T-helper 1 cell (primary cell): ENCODE results near the gene POLR3H.

Experiments used
- DNase-seq, 5 donors: peaks; one replicate each; pipeline ENCODE4 v3.0.0-alpha.2; 2012 to 2020

The POLR3H gene

DNA sequence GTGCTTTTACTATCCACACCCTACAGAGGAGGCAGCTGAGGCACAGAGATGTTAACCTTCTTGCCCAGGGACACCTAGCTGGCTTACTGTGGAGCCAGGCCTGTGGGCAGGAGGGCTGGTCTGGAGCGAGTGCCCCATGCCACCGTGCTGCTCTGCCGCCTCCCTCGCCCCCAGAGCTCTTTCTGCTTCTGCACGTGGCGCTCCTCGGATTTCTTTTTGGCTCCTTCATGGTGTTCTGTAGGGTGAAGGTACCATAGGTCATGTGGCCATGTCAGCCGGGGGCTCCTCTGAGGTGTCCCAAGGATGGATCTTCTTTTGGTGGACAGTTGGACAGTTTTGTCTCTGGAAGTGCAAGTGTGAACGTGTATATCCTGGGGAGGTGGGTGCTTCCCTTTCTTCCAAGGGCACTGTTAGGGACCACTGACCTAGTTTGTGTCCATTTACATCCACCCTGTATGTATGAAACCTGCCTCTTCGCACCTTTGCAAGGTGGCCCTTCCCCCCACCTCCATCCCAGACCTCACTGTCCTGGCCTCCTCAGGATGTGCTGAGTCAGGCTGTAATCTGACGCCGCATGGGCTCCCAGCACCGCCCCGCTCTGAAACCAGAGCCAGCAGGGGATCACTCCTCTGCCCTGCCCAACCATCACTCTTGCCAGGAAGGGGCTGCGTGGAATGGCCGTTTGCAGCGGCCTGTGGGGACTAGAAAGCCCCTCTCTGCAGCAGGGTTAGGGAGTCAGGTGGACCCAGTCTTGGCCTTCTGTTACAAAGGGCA lies 31.7 kb downstream of the POLR3H start:
- no peak for DNase-seq

DNA sequence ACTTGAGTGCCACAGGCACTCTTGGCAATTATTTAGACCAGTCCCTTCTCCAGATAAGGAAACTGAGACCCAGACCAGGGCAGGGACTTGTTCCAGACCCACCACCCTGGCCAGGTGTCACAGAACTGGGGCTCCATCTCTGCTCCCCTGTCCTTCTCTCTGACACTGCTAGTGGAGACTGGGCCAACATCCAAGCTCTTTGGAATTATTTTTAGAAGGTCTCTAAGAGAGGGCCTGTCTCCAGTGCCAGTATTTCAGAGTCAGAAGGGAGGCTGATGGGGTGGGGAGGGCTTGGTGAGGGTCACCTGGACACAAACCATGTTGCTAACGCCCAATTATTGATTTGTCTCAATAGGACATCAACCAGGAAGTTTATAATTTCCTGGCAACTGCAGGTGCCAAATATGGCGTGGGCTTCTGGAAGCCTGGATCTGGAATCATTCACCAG lies 32.7 kb downstream of the POLR3H start:
- no peak for DNase-seq

DNA sequence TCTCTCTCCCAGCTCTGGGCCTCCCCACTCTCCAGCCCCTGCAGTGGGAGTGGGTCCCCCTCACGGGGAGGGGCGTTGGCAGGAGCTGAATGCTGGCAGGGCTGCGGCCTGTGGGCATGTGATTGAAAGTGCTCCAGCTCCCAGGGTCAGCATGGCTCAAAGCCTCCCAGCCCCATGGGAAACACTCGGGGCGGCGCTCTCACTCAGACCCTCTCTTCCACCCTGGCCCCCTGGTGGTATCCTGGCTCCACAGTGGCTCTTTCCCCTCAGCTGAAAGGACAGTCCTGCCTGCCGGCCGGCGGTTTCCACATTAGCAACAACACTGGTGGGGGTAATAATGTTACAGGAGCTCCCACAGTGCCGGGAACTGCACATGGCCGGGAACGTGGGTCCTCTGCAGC lies 35.5 kb downstream of the POLR3H start:
- DNase-seq: no peak

DNA sequence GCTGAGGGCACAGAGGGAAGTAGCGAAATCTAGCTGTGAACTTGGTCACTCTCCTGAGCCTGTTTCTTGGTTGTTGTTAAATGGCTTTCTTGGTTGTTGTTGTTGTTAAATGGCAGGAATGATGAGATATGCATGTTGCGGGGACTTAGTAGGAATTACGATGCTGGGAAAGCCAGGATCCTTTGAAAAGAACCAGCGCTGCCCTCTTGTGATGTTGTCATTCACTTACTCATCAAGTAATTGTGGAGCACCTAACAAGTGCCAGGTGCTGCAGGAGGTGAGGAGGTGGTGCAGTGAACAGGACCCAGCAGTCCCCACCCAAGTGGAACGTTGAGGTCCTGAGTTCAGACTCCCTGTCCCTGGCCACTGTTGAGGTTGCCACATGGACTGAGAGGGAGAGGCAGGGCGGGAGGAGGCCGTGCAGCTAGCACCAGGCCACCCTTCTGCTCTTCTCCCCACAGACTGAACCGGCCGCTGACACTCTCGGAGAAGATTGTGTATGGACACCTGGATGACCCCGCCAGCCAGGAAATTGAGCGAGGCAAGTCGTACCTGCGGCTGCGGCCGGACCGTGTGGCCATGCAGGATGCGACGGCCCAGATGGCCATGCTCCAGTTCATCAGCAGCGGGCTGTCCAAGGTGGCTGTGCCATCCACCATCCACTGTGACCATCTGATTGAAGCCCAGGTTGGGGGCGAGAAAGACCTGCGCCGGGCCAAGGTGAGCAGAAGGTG lies 36.8 kb downstream of the POLR3H start:
- DNase-seq: no peak

DNA sequence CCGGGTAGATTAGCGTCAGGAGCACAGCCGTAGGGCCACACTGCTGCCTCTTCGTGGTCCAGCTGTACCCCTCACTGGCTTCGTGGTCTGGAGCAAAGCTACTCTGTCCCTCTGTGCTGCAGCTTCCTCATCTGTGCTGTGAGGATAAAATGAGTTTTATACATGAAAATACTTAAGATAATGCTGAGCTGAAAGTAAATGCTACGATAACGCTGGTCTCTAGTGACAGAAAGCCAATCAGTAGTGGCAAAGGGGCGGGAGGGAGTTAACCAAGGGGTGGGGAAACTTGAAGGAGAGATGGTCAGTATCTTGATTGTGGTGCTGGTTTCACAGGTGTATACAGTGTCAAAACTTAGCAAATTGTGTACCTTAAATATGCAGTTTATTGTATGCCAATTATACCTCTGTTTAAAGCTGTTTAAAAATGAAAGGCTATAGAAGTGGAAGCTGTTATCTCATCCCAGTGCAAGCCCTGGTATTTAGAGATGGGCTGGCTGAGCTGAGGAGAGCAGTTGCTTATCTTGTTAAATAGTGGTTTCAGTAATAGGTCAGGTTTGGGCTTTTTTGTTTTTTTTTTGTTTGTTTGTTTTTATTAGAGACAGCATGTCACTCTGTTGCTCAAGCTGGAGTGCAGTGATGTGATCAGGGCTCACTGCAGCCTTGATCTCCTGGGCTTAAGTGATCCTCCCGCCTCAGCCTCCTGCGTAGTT lies 38.6 kb downstream of the POLR3H start:
- DNase-seq: no peak

DNA sequence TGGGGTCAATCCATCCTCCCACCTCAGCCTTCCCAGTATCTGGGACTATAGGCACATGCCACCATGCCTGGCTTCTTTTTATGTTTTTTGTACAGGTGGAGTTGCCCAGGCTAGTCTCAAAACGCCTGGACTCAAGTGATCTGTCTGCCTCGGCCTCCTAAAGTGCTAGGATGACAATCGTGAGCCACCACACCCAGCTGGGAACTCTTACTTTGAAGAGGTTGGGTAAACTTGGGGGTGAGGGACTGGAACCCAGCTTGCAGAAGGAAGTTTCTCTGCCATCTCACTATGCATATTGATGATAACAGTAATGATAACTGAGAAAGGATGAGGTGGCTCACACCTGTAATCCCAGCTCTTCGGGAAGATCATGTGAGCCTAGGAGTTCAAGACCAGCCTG lies 39.5 kb downstream of the POLR3H start:
- no peak for DNase-seq

DNA sequence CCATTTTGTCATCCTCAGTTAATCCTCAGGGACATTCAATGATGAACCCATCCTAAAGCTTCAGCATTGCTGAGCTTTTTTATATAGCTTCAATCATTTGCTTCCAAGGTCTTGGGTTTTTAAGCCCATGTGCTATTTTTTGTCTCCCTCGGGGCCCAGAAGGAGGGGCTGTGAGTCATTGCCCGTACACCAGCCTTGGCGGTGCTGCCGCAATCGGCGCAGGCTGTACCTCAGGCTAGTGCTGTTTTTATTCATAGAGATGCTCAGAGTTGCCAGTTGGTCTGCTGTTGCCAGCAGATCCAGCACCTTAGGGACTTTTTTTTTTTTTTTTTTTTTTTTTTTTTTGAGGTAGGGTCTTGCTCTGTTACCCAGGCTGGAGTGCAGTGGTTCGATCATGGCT lies 39.9 kb downstream of the POLR3H start:
- no peak for DNase-seq

DNA sequence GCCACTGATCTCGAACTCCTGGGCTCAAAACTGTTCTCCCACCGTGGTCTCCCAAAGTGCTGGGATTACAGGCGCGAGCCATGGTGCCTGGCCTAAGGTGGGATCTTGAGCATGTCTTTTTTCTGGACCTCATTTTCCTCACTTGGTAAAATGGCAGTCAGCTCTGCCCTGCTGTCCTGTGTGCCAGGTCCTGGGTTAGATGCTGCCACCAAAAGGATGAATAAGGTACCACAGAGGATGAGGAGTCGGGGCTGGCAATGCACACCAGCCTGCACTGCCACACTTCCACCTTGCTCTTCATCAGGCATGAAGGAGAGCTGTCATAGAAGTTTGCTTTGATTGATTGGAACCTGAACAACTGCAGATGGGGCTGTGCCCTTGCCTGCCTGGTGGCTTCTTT lies 43.1 kb downstream of the POLR3H start:
- peak in 1 of 5 donors; percentile 21 for DNase-seq

DNA sequence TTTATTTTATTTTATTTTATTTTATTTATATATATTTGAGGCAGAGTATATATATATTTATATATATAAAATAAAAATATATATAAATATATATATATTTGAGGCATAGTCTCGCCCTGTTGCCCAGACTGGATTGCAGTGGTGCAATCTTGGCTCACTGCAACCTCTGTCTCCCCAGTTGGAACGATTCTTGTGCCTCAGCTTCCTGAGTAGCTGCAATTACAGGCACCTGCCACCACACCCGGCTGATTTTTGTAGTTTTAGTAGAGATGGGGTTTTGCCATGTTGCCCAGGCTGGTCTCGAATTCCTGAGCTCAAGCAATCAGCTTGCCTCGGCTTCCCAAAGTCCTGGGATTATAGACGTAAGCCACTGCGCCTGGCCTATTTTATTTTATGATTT lies 44.0 kb downstream of the POLR3H start:
- no peak for DNase-seq

DNA sequence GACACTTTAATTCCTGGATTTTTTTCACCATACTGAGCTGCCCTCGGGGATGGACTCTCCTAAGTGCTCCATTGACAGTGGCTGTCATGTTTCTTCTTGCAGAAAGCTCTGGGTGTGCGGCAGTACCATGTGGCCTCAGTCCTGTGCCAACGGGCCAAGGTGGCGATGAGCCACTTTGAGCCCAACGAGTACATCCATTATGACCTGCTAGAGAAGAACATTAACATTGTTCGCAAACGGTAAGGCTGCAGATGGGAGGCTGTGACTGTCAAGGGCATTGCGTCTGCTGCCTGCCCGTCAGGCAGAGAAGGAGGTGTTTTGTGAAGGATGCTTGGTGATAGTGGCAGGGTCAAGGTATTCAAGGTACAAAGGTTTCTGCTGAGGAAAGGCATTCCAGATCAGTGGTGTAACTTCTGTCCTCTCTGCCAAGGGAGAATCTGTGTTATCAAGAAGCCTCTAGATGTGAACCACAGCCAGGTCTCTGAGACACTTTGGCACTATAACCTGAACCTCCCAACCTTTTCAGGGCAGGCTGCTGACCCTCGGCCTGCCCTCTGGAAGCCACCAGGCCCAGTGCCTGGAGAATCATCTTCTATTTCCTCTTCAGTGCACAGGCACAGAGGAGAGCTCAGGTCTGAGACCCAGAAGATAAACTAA lies 44.5 kb downstream of the POLR3H start:
- DNase-seq: no peak

DNA sequence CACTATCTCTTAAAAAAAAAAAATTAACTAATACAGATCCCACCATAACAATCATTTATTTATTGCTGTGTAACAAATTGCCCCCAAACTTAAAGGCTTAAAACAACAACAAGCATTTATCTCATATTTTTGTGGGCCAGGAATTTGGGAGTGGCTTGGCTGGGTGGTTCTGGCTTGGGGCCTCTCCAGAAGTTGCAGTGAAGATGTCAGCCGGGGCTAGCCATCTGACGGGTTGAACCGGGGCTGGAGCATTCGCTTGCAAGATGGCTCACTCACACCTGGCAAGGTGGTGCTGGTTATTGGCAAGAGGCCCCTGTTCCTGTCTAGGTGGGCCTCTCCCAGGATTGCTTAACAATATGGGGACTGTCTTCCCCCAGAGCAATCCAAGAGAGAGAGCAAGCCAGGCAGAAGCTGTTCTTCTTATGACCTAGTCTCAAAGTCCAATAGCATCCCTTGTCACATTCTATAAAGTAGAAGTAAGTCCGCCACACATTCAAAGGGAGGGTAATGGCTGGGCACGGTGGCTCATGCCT lies 45.9 kb downstream of the POLR3H start:
- DNase-seq: no peak

DNA sequence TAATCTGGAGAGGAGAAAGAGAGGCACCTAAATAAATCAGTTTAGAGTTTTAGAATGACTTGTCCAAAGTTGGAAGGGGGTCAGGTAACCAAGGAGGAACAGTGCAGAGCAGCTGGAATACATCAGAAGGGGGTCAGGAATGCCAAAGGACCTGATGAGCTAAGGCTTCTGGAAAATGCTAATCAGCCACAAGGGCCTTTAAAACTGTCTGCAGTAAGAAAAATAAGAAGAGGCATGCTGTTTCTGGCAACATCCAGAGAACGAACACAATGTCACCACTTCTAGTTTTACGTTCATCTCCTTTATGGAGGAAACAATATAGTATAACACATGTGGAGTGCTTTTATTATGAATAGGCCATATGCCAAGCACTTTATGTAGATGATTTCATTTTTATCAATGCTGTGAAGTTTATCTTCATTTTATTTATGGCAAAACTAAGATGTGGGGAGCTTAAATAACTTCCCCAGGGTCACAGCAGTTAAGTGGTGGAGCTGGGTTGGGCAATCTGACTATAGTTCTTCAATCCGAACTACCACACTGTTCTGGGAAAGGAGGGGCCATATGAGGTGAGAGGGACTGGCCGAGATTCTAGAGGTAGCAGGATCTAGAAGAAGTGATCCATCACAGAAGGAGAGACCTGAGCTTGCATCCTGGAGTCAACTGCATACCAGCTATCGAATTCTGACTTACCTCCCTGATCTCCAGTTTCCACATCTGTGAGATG lies 52.7 kb downstream of the POLR3H start:
- DNase-seq: no peak

DNA sequence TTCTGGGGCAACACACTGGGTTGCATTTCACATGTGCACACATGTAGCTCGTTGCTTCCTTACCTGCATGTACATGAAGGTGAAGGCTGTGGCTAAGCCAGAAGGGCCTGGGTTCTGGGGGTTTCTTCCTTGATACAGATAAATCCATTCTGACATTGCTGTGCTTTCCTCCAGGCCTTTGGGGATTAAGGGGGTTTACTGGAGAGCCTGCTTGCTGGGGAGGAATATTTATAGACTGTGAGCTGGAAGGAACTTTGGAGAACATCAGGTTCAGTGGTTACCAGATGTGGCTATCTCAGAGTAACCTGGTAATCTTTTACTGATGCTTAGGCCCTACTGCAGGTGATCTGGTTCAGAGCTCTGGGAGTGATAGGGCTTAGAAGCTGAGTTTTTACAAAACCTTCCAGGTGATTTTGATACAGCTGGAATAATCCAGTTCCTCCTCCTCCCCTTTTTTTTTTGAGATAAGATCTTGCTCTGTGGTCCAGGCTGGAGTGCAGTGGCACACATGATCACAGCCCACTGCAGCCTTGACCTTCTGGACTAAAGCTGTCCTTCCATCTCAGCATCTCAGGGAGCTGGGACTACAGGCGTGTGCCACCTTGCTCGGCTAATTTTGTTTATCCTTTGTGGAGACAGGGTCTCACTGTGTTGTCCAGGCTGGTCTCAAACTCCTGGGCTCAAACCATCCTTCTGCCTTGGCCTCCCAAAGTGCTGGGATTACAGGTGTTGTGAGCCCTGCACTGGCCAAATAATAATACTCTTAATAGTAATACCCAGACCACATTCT lies 55.5 kb downstream of the POLR3H start:
- no peak for DNase-seq

DNA sequence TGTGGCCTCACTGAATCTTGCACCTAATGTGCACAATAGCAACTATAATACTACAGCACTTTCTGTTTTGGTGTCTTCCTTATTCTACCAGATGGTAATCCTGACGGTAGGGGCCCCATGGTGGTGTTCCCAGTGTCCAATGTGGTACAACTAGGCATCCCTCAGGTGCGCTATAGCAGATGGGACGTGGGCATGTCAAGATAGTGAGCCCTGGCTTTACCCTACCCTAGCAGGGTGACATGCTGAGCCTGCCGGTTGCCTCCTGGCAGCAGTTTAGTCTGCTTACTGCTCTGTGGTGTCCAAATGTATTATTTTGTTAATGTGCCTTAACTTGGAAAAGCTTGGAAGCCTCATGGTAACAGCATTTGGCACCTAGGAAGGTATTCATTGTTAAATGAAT lies 56.2 kb downstream of the POLR3H start:
- no peak for DNase-seq

DNA sequence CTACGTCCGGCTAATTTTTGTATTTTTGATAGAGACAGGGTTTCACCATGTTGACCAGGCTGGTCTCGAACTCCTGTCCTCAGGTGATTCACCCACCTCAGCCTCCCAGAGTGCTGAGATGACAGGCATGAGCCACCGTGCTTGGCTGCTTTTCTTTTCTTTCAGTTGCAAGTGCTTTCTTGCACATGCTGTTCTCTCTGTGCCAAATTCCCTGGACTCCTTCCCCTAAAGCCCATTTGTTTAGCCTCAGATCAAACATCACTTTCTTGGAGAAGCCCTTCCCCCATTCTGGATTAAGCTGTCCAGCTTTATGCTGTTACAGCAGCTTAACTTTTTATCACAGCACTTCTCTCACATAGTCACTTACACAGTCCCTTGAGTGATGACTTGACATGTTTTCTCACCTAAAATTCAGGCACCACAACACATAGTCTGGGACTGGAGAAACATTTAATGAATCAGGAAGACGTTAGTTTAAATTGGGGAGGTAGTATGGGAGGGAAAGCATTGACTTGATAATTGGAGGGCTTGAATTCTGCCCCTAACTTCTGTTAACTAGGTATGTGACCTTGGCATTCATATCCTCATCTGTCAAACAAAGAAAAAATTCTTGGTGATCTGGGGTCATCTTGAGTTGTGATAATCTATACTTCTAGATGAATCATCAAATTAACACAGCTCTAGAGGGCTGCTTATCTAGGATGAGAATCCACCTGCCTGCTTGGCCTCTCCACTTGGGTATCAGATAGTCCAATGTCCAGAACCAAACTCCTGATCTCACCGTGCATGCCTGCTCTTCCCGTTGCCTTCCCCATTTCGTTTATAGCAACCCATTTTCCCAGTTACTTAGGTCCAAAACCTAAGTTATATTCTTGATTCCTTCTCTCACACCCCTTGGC lies 57.0 kb downstream of the POLR3H start:
- no peak for DNase-seq

DNA sequence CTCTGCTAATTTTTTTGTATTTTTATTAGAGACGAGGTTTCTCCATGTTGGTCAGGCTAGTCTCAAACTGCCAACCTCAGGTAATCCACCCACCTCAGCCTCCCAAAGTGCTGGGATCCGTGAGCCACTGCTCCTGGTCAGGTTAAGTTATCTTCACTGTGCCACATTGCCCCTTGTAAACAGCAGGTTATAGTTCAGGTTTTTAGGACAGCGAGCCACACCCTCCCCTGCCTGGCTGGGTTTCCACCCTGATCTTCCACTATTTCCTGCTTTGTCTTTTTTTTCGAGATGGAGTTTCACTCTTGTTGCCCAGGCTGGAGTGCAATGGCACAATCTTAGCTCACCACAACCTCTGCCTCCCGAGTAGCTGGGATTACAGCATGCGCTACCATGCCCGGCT lies 59.2 kb downstream of the POLR3H start:
- no peak for DNase-seq

DNA sequence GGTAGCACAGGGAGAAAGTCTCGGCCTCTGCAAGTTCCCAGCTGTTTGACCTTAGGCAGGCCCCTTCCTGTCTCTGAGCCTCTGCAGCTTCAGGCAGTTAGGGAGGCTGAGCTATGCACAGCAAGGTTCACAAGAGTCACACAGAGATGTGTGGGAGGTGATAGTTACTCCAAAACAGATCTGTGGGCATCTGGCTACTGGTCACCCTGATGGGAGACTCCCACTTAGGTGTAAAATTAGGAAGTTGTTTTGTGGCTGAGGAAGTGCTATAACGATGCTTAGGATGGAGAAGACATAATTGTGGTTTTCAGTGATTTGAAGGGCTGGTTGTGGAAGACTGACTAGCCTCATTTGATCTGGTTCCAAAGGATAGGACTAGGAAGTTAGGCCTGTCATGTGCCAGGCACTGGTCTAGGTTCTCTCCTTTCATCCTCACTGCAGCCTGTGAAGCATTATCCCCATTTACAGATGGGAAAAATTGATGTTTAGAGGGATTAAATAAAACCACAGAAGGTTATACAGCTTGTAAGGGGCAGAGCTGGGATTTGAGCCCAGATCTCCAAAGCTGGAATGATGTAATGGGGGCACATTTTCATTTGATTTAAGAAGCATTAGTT lies 61.8 kb downstream of the POLR3H start:
- no peak for DNase-seq

DNA sequence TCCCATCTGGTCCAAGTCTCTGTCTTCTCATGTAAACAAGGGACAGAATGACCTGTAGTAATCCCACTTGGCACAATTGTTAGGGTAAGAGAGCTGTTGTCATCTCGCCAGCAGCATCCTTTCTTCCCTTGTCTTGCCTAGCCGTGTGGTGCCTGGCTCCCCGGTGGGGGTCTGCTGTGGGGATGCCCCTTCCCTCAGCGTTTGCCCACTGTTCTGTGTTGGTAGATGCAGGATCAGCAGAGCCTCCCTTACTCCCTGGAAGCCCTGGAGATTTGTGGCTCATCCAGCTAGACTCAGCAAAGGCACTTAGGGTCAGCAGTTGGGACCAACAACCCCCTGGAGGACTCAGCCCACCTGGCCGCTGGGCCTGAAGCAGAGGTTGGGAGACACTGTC lies 62.3 kb downstream of the POLR3H start:
- no peak for DNase-seq

DNA sequence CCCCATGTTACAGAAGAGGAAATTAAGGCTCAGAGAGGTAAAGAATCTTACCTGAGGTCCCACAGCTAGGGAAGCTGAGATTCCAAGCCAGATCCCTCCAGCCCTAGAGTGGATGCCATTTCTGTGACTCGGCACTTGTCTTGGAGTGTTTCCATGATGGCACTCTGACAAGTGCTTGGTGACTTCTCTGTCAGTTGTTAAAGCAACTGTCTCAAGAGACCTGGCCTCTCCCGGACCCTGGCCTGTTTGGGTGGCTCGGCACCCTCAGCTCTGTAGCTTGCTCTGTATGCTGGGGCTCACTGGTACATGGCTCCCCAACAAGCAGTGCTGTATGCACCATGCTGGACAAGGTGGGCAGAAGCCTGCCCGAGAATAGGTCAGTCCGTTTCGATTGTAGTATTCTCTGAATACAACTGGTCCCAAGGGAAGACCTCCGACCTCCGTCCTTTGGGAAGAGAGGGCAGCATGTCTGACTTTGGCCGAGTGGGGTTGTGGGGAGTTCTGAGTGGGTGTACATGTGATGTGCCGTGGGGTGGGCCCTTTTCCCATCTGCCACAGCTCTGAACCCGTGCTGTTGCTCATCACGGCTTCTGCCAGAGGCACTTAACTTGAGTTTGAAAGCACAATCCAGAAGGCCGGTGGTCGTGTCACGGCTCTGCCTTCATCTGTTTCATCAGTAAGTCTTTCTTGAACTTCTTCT lies 63.0 kb downstream of the POLR3H start:
- no peak for DNase-seq
